ENCODE measurements around the gene KRT7.
"Not testable (repeated sequence)": the region's sequence is repeated elsewhere in the genome, so short reads cannot be mapped to it uniquely, and the experiment has no call there.

The KRT7 gene

GRCh38 chr12:52252728-52253343 lies 19.8 kb downstream of the KRT7 start:
- Histone ChIP-seq H3K27ac (no peak overlapping the region), H3K36me3 (ENCODE audit: insufficient read depth, low read length) (no peaks in the 10 kb centered on the region), H3K4me3 (no peak overlapping the region), H3K9me3 (ENCODE audit: low read depth, low read length) (no peaks in the 10 kb centered on the region), H3K9ac (ENCODE audit: insufficient read length) (no peak overlapping the region)
- no peak for DNase-seq (ENCODE audit: low read depth, low spot score)
- TF ChIP-seq EZH2 (IDR thresholded peaks at IDR 0.05) (no peak), POLR2AphosphoS5 (IDR thresholded peaks at IDR 0.05; ENCODE audit: borderline replicate concordance, low read depth, low read length) (no peak), FOXP2 (optimal IDR thresholded peaks at IDR 0.05; ENCODE audit: control extremely low read depth, extremely low read length, insufficient read depth) (no peak)

- H3K9me3 ChIP-seq (ENCODE audit: low read depth, low read length), result no peaks in the 10 kb centered on the region
- no peaks in the 10 kb centered on the region for H3K36me3 ChIP-seq (ENCODE audit: insufficient read depth, low read length)
- no peak overlapping the region for H3K27ac ChIP-seq
- H3K4me3 ChIP-seq, result no peak overlapping the region
- TF ChIP-seq FOXP2 (optimal IDR thresholded peaks at IDR 0.05; ENCODE audit: control extremely low read depth, extremely low read length, insufficient read depth) (no peak), EZH2 (IDR thresholded peaks at IDR 0.05) (no peak), POLR2AphosphoS5 (IDR thresholded peaks at IDR 0.05; ENCODE audit: borderline replicate concordance, low read depth, low read length) (no peak)
- no peak overlapping the region for H3K9ac ChIP-seq (ENCODE audit: insufficient read length)
- DNase-seq (ENCODE audit: low read depth, low spot score), result no peak
Observed at GRCh38 chr12:52253391-52254179, 20.5 kb downstream of the KRT7 start.

- Histone ChIP-seq H3K9ac (ENCODE audit: insufficient read length) (no peak overlapping the region), H3K27ac (no peak overlapping the region), H3K9me3 (ENCODE audit: low read depth, low read length) (no peaks in the 10 kb centered on the region), H3K4me3 (no peak overlapping the region), H3K36me3 (ENCODE audit: insufficient read depth, low read length) (no peaks in the 10 kb centered on the region)
- TF ChIP-seq FOXP2 (optimal IDR thresholded peaks at IDR 0.05; ENCODE audit: control extremely low read depth, extremely low read length, insufficient read depth) (no peak), EZH2 (IDR thresholded peaks at IDR 0.05) (no peak), POLR2AphosphoS5 (IDR thresholded peaks at IDR 0.05; ENCODE audit: borderline replicate concordance, low read depth, low read length) (no peak)
- DNase-seq (ENCODE audit: low read depth, low spot score), result no peak
Observed at GRCh38 chr12:52254180-52254964, 21.3 kb downstream of the KRT7 start.

- TF ChIP-seq EZH2 (IDR thresholded peaks at IDR 0.05) (no peak), FOXP2 (optimal IDR thresholded peaks at IDR 0.05; ENCODE audit: control extremely low read depth, extremely low read length, insufficient read depth) (no peak), POLR2AphosphoS5 (IDR thresholded peaks at IDR 0.05; ENCODE audit: borderline replicate concordance, low read depth, low read length) (no peak)
- no peak overlapping the region for H3K4me3 ChIP-seq
- H3K9ac ChIP-seq (ENCODE audit: insufficient read length), result no peak overlapping the region
- no peaks in the 10 kb centered on the region for H3K36me3 ChIP-seq (ENCODE audit: insufficient read depth, low read length)
- no peak overlapping the region for H3K27ac ChIP-seq
- no peaks in the 10 kb centered on the region for H3K9me3 ChIP-seq (ENCODE audit: low read depth, low read length)
- no peak for DNase-seq (ENCODE audit: low read depth, low spot score)
Observed at GRCh38 chr12:52254965-52255751, 22.1 kb downstream of the KRT7 start.

- DNase-seq (ENCODE audit: low read depth, low spot score), result no peak
- H3K27ac ChIP-seq, result no peak overlapping the region
- no peak overlapping the region for H3K4me3 ChIP-seq
- no peaks in the 10 kb centered on the region for H3K9me3 ChIP-seq (ENCODE audit: low read depth, low read length)
- TF ChIP-seq FOXP2 (optimal IDR thresholded peaks at IDR 0.05; ENCODE audit: control extremely low read depth, extremely low read length, insufficient read depth) (no peak), POLR2AphosphoS5 (IDR thresholded peaks at IDR 0.05; ENCODE audit: borderline replicate concordance, low read depth, low read length) (no peak), EZH2 (IDR thresholded peaks at IDR 0.05) (no peak)
- H3K36me3 ChIP-seq (ENCODE audit: insufficient read depth, low read length), result no peaks in the 10 kb centered on the region
- no peak overlapping the region for H3K9ac ChIP-seq (ENCODE audit: insufficient read length)
Observed at GRCh38 chr12:52255926-52256583, 23.0 kb downstream of the KRT7 start.

DNA sequence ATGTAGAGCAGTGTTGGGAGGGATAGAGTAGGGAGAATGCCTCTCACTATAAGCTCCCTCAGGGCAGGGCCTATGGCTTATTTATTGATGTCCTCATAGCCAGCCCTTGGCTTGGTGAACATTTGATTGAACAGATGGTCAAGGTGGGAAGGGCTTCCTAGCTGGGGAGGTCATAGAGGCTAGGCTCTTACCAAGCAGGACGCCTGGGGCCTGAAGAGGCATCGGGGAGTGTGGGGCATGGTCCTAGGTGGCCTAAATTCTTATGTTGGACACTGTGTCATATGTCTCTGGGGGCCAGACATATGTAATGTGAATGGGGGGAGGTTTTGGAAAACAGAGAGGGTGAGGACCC lies 23.5 kb downstream of the KRT7 start:
- Histone ChIP-seq H3K4me3 (no peak overlapping the region), H3K9me3 (ENCODE audit: low read depth, low read length) (no peaks in the 10 kb centered on the region), H3K9ac (ENCODE audit: insufficient read length) (no peak overlapping the region), H3K27ac (no peak overlapping the region), H3K36me3 (ENCODE audit: insufficient read depth, low read length) (no peaks in the 10 kb centered on the region)
- no peak for DNase-seq (ENCODE audit: low read depth, low spot score)
- TF ChIP-seq POLR2AphosphoS5 (IDR thresholded peaks at IDR 0.05; ENCODE audit: borderline replicate concordance, low read depth, low read length) (no peak), FOXP2 (optimal IDR thresholded peaks at IDR 0.05; ENCODE audit: control extremely low read depth, extremely low read length, insufficient read depth) (no peak), EZH2 (IDR thresholded peaks at IDR 0.05) (no peak)

- DNase-seq (ENCODE audit: low read depth, low spot score), result no peak
- Histone ChIP-seq H3K9me3 (ENCODE audit: low read depth, low read length) (no peaks in the 10 kb centered on the region), H3K4me3 (no peak overlapping the region)
Observed at GRCh38 chr12:52257074-52257551, 24.1 kb downstream of the KRT7 start.

DNA sequence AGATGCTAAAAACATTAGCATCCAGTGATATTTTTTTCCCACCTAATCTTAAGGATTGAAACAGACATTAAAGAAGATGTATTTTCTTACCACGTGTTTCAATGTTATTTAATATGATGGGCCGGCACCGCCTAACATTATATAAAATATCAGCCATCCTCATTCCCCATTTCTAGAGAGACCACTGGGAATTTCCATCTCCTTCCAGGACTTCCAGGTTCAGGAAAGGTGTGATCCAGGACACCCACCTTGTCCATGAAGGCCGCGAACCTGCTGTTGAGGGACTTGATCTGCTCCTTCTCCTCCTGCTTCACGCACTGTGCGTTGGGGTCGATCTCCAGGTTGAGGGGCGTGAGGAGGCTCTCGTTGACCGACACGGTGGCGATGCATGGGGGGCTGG lies 24.9 kb downstream of the KRT7 start:
- H3K4me3 ChIP-seq; H3K27ac ChIP-seq; H3K36me3 ChIP-seq (ENCODE audit: insufficient read depth, low read length); H3K9me3 ChIP-seq (ENCODE audit: low read depth, low read length); H3K9ac ChIP-seq (ENCODE audit: insufficient read length); DNase-seq (ENCODE audit: low read depth, low spot score): not testable (repeated sequence)

More at GRCh38 chr12:52257074-52257551, 24.1 kb downstream of the KRT7 start:
- H3K9ac ChIP-seq (ENCODE audit: insufficient read length), result no peak overlapping the region
- TF ChIP-seq FOXP2 (optimal IDR thresholded peaks at IDR 0.05; ENCODE audit: control extremely low read depth, extremely low read length, insufficient read depth), result no peak
- no peak for TF ChIP-seq POLR2AphosphoS5 (IDR thresholded peaks at IDR 0.05; ENCODE audit: borderline replicate concordance, low read depth, low read length)
- TF ChIP-seq EZH2 (IDR thresholded peaks at IDR 0.05), result no peak
- no peak overlapping the region for H3K27ac ChIP-seq
- H3K36me3 ChIP-seq (ENCODE audit: insufficient read depth, low read length), result no peaks in the 10 kb centered on the region
